CD14-positive monocyte (primary cell): ENCODE measurements around the gene DOK4. TPM values are rescaled to one million over a fixed set of nuclear protein-coding genes. Genes with fewer than 3 reads are reported as not detected.
A peak's percentile ranks its signal among the peaks of the same experiment; 100 is the strongest.

ENCODE experiments used
- DNase-seq, 3 donors: peaks; one replicate each; pipeline ENCODE4 v3.0.0-alpha.2; 2011 to 2022
- H2AFZ ChIP-seq: 2 replicates; pipeline ENCODE4 v1.6.0; 2012; ENCODE audit warnings: mild to moderate bottlenecking, low read depth, low read length, inconsistent platforms; ENCODE audit not compliant: insufficient read depth, poor library complexity, severe bottlenecking
- H3K27ac ChIP-seq, 2 donors: 1 replicate in 1 of 2; 2 replicates in 1 of 2; pipeline ENCODE4 v1.5.1; 2012 to 2013; ENCODE audit warnings: low read length in 2 of 2, control low read depth in 1 of 2, inconsistent platforms in 1 of 2, low read depth in 1 of 2, mild to moderate bottlenecking in 1 of 2
- H3K27me3 ChIP-seq, 2 donors: one replicate each; pipeline versions ENCODE4 v1.6.0 to v1.6.1; 2011 to 2013; ENCODE audit warnings: low read length in 2 of 2; ENCODE audit not compliant: control insufficient read depth in 2 of 2, insufficient read depth in 2 of 2
- H3K36me3 ChIP-seq, 2 donors: replicated peaks in 1 of 2; 1 replicate in 1 of 2; 2 replicates in 1 of 2; pipeline versions ENCODE4 v1.5.1 to v1.6.1; 2012 to 2013; ENCODE audit warnings: low read length in 2 of 2, control low read depth in 1 of 2, inconsistent platforms in 1 of 2, mild to moderate bottlenecking in 1 of 2; ENCODE audit not compliant: insufficient read depth in 2 of 2, control insufficient read depth in 1 of 2
- H3K4me1 ChIP-seq, 2 donors: 1 replicate in 1 of 2; 2 replicates in 1 of 2; pipeline versions ENCODE4 v1.5.1 to v1.6.1; 2012 to 2013; ENCODE audit warnings: low read length in 2 of 2, control low read depth in 1 of 2, inconsistent platforms in 1 of 2, mild to moderate bottlenecking in 1 of 2, moderate library complexity in 1 of 2; ENCODE audit not compliant: insufficient read depth in 2 of 2, control insufficient read depth in 1 of 2
- H3K4me2 ChIP-seq: replicated peaks from 2 replicates; pipeline ENCODE3; 2012; ENCODE audit warnings: low read length, moderate library complexity, mild to moderate bottlenecking; ENCODE audit not compliant: poor library complexity, severe bottlenecking; ENCODE audit errors: extremely low read depth
- H3K4me3 ChIP-seq, 3 experiments: fragments of 200-600 bp in 1 of 3; sonication (generic) in 1 of 3; replicated peaks in 1 of 3; 1 replicate in 2 of 3; 2 replicates in 1 of 3; pipeline ENCODE4 v1.5.1; 2011 to 2013; ENCODE audit warnings: low read length in 3 of 3, mild to moderate bottlenecking in 3 of 3, control low read depth in 2 of 3, low read depth in 2 of 3, inconsistent platforms in 1 of 3, moderate library complexity in 1 of 3
- H3K79me2 ChIP-seq: 2 replicates; pipeline ENCODE4 v1.6.0; 2012; ENCODE audit warnings: mild to moderate bottlenecking, control low read depth, inconsistent platforms, low read length, moderate library complexity; ENCODE audit not compliant: insufficient read depth
- H3K9ac ChIP-seq: 2 replicates; pipeline ENCODE4 v1.6.0; 2017; ENCODE audit warnings: low read length, mild to moderate bottlenecking; ENCODE audit not compliant: insufficient read depth, poor library complexity, severe bottlenecking
- H3K9me3 ChIP-seq, 2 donors: replicated peaks in 1 of 2; 1 replicate in 1 of 2; 2 replicates in 1 of 2; pipeline versions ENCODE4 v1.5.1 to v1.6.1; 2012 to 2013; ENCODE audit warnings: low read length in 2 of 2, control low read depth in 1 of 2; ENCODE audit not compliant: control insufficient read depth in 1 of 2, insufficient read depth in 1 of 2
- H4K20me1 ChIP-seq: 2 replicates; pipeline ENCODE4 v1.6.0; 2012; ENCODE audit warnings: mild to moderate bottlenecking, low read length, control low read depth, moderate library complexity; ENCODE audit not compliant: insufficient read depth
- H3K27ac Mint-ChIP-seq, 7 donors: one replicate each; pipeline ENCODE4 v1.8.0; 2020; ENCODE audit warnings: mild to moderate bottlenecking in 7 of 7, mixed read lengths in 7 of 7, moderate library complexity in 6 of 7, inconsistent platforms in 2 of 7
- H3K27me3 Mint-ChIP-seq, 3 donors: one replicate each; pipeline ENCODE4 v1.8.0; 2021 to 2022; ENCODE audit warnings: low read depth in 3 of 3, mild to moderate bottlenecking in 3 of 3, mixed read lengths in 3 of 3, moderate library complexity in 3 of 3, inconsistent platforms in 1 of 3
- H3K36me3 Mint-ChIP-seq, 2 donors: one replicate each; pipeline ENCODE4 v1.8.0; 2020; ENCODE audit warnings: mixed read lengths in 2 of 2, inconsistent platforms in 1 of 2, mild to moderate bottlenecking in 1 of 2
- H3K4me1 Mint-ChIP-seq: one replicate; pipeline ENCODE4 v1.8.0; 2020; ENCODE audit warnings: mild to moderate bottlenecking, mixed read lengths
- H3K4me3 Mint-ChIP-seq, 2 donors: one replicate each; pipeline ENCODE4 v1.8.0; 2020; ENCODE audit warnings: mild to moderate bottlenecking in 2 of 2, mixed read lengths in 2 of 2, moderate library complexity in 1 of 2
- H3K9me3 Mint-ChIP-seq, 7 donors: one replicate each; pipeline ENCODE4 v1.8.0; 2020 to 2022; ENCODE audit warnings: mixed read lengths in 7 of 7, mild to moderate bottlenecking in 6 of 7, moderate library complexity in 6 of 7, inconsistent platforms in 2 of 7
- CTCF ChIP-seq: fragments of 200-600 bp; IDR thresholded peaks from one replicate; pipeline ENCODE4 v1.8.0; 2022; ENCODE audit warnings: antibody characterized with exemption, mild to moderate bottlenecking
- WGBS: methylation state at CpG from one replicate; pipeline ENCODE4 v1.1.5; 2013; ENCODE audit warnings: missing lambda C conversion rate; ENCODE audit not compliant: insufficient coverage; 5-methylcytosine and 5-hydroxymethylcytosine counted together
- intact Hi-C, 2 donors: fragments of 100-400 bp; cut with micrococcal nuclease; formaldehyde crosslinking; loops; one replicate each; pipeline versions ENCODE4 v1.15.0 to v1.15.1; 2023
- polyA plus RNA-seq, 3 donors: library from polyadenylated mRNA; depleted of rRNA in 1 of 3; unstranded in 2 of 3; stranded (reverse) in 1 of 3; fragments of 300-500 nt in 2 of 3; fragments of >200 nt in 1 of 3; fragmentation: Illumina TruSeq in 2 of 3; gene quantifications; 1 replicate in 2 of 3; 2 replicates in 1 of 3; pipeline ENCODE4 v1.2.3, GENCODE V29; 2012 to 2021

DOK4 gene
- polyA plus RNA-seq, 3 donors, result 0.09 to 0.17 TPM; not detected in 1

GRCh38 chr16:57446531-57447185, 39.6 kb downstream of the DOK4 start:
- peaks cover 16 to 22% of the 10 kb centered on the region in 2 donors for H3K4me1 ChIP-seq
- H3K4me3 ChIP-seq, result peak overlapping the region; percentile 88 to 92 (median 92)
- H3K27me3 ChIP-seq, result no peaks in the 10 kb centered on the region
- peak overlapping the region; percentile 93 to 94 for H3K4me3 Mint-ChIP-seq
- H3K4me2 ChIP-seq, result peak overlapping the region; percentile 99
- H2AFZ ChIP-seq, result peak overlapping the region; percentile 98
- no peak for TF ChIP-seq CTCF
- H3K9me3 ChIP-seq, result peaks cover 0 to 1% of the 10 kb centered on the region in 2 donors
- intact Hi-C loops, result loop anchor here in 1 of 2 donors (2.0 to 10.0 kb wide), 2 partner anchors 16 to 262 kb away; partner anchors contain the start of genes POLR2C, PSME3IP1 and RSPRY1
- H3K9me3 Mint-ChIP-seq, result peaks cover 0 to 3% (median 0%) of the 10 kb centered on the region in 7 donors
- peaks cover 54% of the 10 kb centered on the region for H3K79me2 ChIP-seq
- peak; percentile 6 to 31 (median 8) for DNase-seq
- no peaks in the 10 kb centered on the region for H4K20me1 ChIP-seq
- peaks cover 9 to 20% of the 10 kb centered on the region in 2 donors for H3K36me3 ChIP-seq
- 0% methylated on average over 23 of the region's 28 CpGs for WGBS
- H3K4me1 Mint-ChIP-seq, result peaks cover 19% of the 10 kb centered on the region
- peaks cover 12 to 13% of the 10 kb centered on the region in 2 donors for H3K36me3 Mint-ChIP-seq
- H3K27ac ChIP-seq, result peak overlapping the region; percentile 29 to 89
- peak overlapping the region; percentile 81 to 96 (median 87) for H3K27ac Mint-ChIP-seq
- peaks cover 0 to 2% (median 0%) of the 10 kb centered on the region in 3 donors for H3K27me3 Mint-ChIP-seq
- H3K9ac ChIP-seq, result peak overlapping the region; percentile 96

- intact Hi-C loops, result loop anchor here in 1 of 2 donors (10.0 kb wide), 1 partner anchor 261 kb away; the partner anchor contains the start of genes PSME3IP1 and RSPRY1
- Histone ChIP-seq H2AFZ (no peak overlapping the region), H3K36me3 (peaks cover 5 to 20% of the 10 kb centered on the region in 2 donors), H3K4me1 (peaks cover 16 to 22% of the 10 kb centered on the region in 2 donors), H4K20me1 (no peaks in the 10 kb centered on the region), H3K4me2 (no peak overlapping the region), H3K79me2 (peaks cover 62% of the 10 kb centered on the region), H3K9me3 (peaks cover 4 to 13% of the 10 kb centered on the region in 2 donors), H3K27ac (no peak overlapping the region), H3K9ac (no peak overlapping the region), H3K4me3 (no peak overlapping the region), H3K27me3 (no peaks in the 10 kb centered on the region)
- Mint-ChIP-seq H3K9me3 (peaks cover 3 to 9% (median 6%) of the 10 kb centered on the region in 7 donors), H3K4me1 (peaks cover 19% of the 10 kb centered on the region), H3K36me3 (peaks cover 14 to 15% of the 10 kb centered on the region in 2 donors), H3K27me3 (peaks cover 0 to 2% (median 0%) of the 10 kb centered on the region in 3 donors), H3K27ac (no peak overlapping the region), H3K4me3 (no peak overlapping the region)
- TF ChIP-seq CTCF, result no peak
- DNase-seq, result no peak
- WGBS, result no CpG with 5 or more reads among the region's 2 CpGs
Measured at GRCh38 chr16:57445510-57445909, 40.8 kb downstream of the DOK4 start.
